WTC11 (cell line): ENCODE data around the gene TRABD. TPM values are rescaled to one million over a fixed set of nuclear protein-coding genes. Genes with fewer than 3 reads are reported as not detected.

Source experiments
- ATAC-seq: fragments of 200-7000 bp; cut with Tn5 transposase; 2 replicates; pipeline ENCODE4 v1.10.0; 2021; ENCODE audit warnings: mild to moderate bottlenecking, moderate library complexity
- CTCF ChIA-PET: fragments of 300-600 bp; sonication (Branson Sonifier 250); formaldehyde crosslinking; loops from one replicate; lab custom pipeline; 2021; ENCODE audit warnings: antibody characterized with exemption; lab: Charles Lee
- POLR2A ChIA-PET: fragments of 350-600 bp; sonication (Branson Sonifier 250); formaldehyde crosslinking; loops from one replicate; lab custom pipeline; 2021; ENCODE audit warnings: antibody characterized with exemption; lab: Charles Lee
- DNase-seq: peaks from one replicate; pipeline ENCODE4 v3.0.0; 2021; ENCODE audit warnings: low spot score
- H3K27ac Mint-ChIP-seq: 2 replicates; pipeline ENCODE4 v1.8.0; 2021; ENCODE audit warnings: mixed read lengths
- H3K27me3 Mint-ChIP-seq: 2 replicates; pipeline ENCODE4 v1.8.0; 2021; ENCODE audit warnings: low read depth, mild to moderate bottlenecking, moderate library complexity, mixed read lengths
- H3K36me3 Mint-ChIP-seq: 2 replicates; pipeline ENCODE4 v1.8.0; 2021; ENCODE audit warnings: mixed read lengths
- H3K4me1 Mint-ChIP-seq: 2 replicates; pipeline ENCODE4 v1.8.0; 2022; ENCODE audit warnings: mixed read lengths
- H3K4me3 Mint-ChIP-seq: 2 replicates; pipeline ENCODE4 v1.8.0; 2021; ENCODE audit warnings: mild to moderate bottlenecking, moderate library complexity, mixed read lengths
- H3K9me3 Mint-ChIP-seq: 2 replicates; pipeline ENCODE4 v1.8.0; 2021; ENCODE audit warnings: mixed read lengths
- CBFB ChIP-seq: sonication (generic); formaldehyde crosslinking; IDR thresholded peaks from 2 replicates; pipeline ENCODE4 v1.8.1; 2022; ENCODE audit warnings: mild to moderate bottlenecking, low read depth, missing genetic modification reagents
- CDX4 ChIP-seq: fragments of 250-450 bp; sonication (Bioruptor Pico); IDR thresholded peaks from 2 replicates; pipeline ENCODE4 v1.9.0; 2021; ENCODE audit warnings: moderate library complexity, mild to moderate bottlenecking, inconsistent platforms, borderline replicate concordance
- CREM ChIP-seq: sonication (generic); formaldehyde crosslinking; IDR thresholded peaks from 2 replicates; pipeline ENCODE4 v1.8.1; 2022; ENCODE audit warnings: mild to moderate bottlenecking, missing genetic modification reagents, moderate library complexity
- HMGXB4 ChIP-seq: sonication (generic); formaldehyde crosslinking; IDR thresholded peaks from 2 replicates; pipeline ENCODE4 v1.8.1; 2023; ENCODE audit warnings: mild to moderate bottlenecking, moderate library complexity, missing genetic modification reagents
- SMAD3 ChIP-seq: sonication (generic); formaldehyde crosslinking; IDR thresholded peaks from 2 replicates; pipeline ENCODE4 v1.8.0; 2022; ENCODE audit warnings: missing genetic modification reagents, mild to moderate bottlenecking, borderline replicate concordance
- ZNF396 ChIP-seq: fragments of 250-450 bp; sonication (Bioruptor Pico); IDR thresholded peaks from 2 replicates; pipeline ENCODE4 v1.8.0; 2021; ENCODE audit warnings: mild to moderate bottlenecking, moderate library complexity, borderline replicate concordance
- total RNA-seq: library from RNA; stranded (reverse); gene quantifications from 3 replicates; pipeline ENCODE4 v1.2.3, GENCODE V29; 2021

Gene TRABD
- total RNA-seq, 1 experiment from 2014 or later, result 90.4 TPM

- Mint-ChIP-seq H3K36me3 (0 out of 2 replicates have a peak, but pooled peaks cover 2% of the 10 kb centered on the region), H3K27ac (no peak overlapping the region), H3K27me3 (no peaks in the 10 kb centered on the region; the same call in 1 of the 2 replicates), H3K9me3 (no peaks in the 10 kb centered on the region), H3K4me3 (no peak overlapping the region), H3K4me1 (peaks cover 12% of the 10 kb centered on the region)
- ChIA-PET CTCF (interaction anchor here (0.5 to 1.0 kb wide), 3 partner anchors 11 to 50 kb away, joined by 4 to 6 read pairs (median 6); no protein-coding TSS in a partner anchor), POLR2A (no interaction called here)
- no peak for TF ChIP-seq CDX4
- no peak for TF ChIP-seq SMAD3 (CRISPR knock-in tag)
- TF ChIP-seq HMGXB4 (CRISPR knock-in tag), result no peak
- TF ChIP-seq CREM, result no peak
- TF ChIP-seq CBFB (CRISPR knock-in tag), result no peak
- TF ChIP-seq ZNF396 (CRISPR knock-in tag), result no peak
- DNase-seq (no peak), ATAC-seq (no peak)
These were observed 62.7 kb downstream of the TRABD start for GRCh38 chr22:50248196-50249081.

Other genes starting within 250 kb of the TRABD start
- 42.9 to 45.7 TPM (median 44.3 TPM) in 3 replicates for gene PIM3, start 225.1 kb upstream of the TRABD start, total RNA-seq
- gene IL17REL, start 173.1 kb upstream of the TRABD start, total RNA-seq, result 0.23 to 0.34 TPM (median 0.24 TPM) in 3 replicates
- 0.30 TPM in 1 of 3 replicates, not detected in the others for gene TTLL8, start 127.6 kb upstream of the TRABD start, total RNA-seq
- gene MLC1, start 100.5 kb upstream of the TRABD start, total RNA-seq, result 0.13 to 0.16 TPM (median 0.16 TPM) in 3 replicates
- gene MOV10L1, start 95.9 kb upstream of the TRABD start, total RNA-seq, result not detected in 3 replicates
- gene PANX2, start 15.2 kb upstream of the TRABD start, total RNA-seq, result 10.2 to 10.7 TPM (median 10.3 TPM) in 3 replicates
- 27.0 to 29.8 TPM (median 28.8 TPM) in 3 replicates for gene SELENOO, start 15.1 kb downstream of the TRABD start, total RNA-seq
- 36.3 to 45.4 TPM (median 40.8 TPM) in 3 replicates for gene TUBGCP6, start 59.1 kb downstream of the TRABD start, total RNA-seq
- 31.9 to 40.9 TPM (median 38.2 TPM) in 3 replicates for gene HDAC10, start 65.4 kb downstream of the TRABD start, total RNA-seq
- 26.9 to 31.0 TPM (median 28.8 TPM) in 3 replicates for gene MAPK12, start 75.8 kb downstream of the TRABD start, total RNA-seq
- gene MAPK11, start 84.5 kb downstream of the TRABD start, total RNA-seq, result 1.4 to 2.3 TPM (median 1.9 TPM) in 3 replicates
- 110 to 113 TPM (median 111 TPM) in 3 replicates for gene PLXNB2, start 121.7 kb downstream of the TRABD start, total RNA-seq
- 2.3 to 2.7 TPM (median 2.5 TPM) in 3 replicates for gene DENND6B, start 141.1 kb downstream of the TRABD start, total RNA-seq
- gene PPP6R2, start 157.4 kb downstream of the TRABD start, total RNA-seq, result 41.5 to 47.8 TPM (median 46.7 TPM) in 3 replicates